ENCODE data around the gene TMCO4.
"Not testable (repeated sequence)": the region's sequence is repeated elsewhere in the genome, so short reads cannot be mapped to it uniquely, and the experiment has no call there.

TMCO4 gene

DNA sequence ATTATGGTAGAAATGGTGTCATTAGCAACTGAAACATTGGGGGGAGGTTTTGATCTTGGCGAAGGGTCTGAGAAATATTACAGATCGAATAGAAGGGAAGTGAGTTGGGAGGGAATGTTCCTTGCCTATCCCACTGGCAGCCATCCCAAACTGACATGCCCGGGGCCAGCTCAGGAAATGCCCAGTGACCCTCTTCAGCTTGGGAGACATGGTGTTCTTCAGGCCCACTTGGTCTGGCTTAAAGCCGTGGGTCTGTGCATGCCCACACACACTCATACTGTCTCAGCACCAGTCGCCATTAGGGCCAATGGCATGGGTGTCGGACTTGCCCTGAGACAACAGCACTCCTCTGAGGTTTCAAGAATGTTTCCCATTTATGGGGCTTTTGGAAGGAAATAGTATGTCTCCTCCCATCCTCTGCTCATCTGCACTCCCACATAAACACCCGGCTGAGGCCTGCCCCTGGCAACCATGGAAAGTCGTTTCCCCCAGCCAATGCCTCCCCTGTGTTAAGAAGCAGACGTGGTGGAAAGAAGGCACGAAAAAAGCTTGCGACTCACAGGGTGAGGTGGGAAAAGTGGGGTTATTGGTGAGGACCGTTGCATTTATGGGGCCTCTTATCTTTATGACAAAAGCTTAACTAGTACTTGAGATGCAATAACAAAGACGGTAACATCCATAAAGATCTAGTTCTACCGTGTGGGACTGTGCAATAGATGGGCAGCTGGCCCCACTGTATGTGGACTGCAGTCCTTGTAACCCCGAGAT is 13.3 kb upstream of the TMCO4 start:
- DNase-seq, result no peak

GRCh38 chr1:19811206-19811851 is 11.6 kb upstream of the TMCO4 start:
- DNase-seq, result peak; percentile 74

DNA sequence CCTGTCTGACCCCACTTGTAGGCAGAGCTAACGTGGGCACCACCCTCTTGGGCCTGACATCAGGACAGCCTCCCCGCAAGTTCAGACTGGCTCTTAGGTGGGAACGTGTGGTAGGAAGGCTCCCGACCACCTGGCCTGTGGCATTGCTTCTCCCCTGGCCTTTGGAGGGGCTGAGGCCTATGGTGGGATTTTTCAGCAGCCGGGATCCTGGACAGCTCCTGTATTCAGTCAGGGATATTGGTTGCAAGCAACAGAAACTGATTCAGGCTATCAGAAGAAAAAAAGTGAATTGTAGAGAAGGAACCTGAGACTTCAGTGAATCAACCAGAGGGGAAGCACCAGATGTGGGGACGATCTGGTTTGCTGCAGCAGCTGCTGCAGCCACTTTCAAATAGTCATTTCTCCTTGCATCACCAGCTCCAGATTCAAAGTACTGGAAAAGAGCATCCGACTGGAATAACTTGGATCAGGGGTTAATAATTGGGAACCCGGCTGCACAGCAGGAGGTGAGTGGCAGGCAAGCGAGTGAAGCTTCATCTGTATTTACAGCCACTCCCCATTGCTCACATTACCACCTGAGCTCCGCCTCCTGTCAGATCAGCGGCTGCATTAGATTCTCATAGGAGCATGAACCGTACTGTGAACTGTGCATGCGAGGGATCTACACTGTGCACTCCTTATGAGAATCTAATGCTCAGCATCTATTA is 9.5 kb upstream of the TMCO4 start:
- DNase-seq, result no peak

- no peak for DNase-seq
Measured at GRCh38 chr1:19808351-19808750, 8.6 kb upstream of the TMCO4 start.

DNA sequence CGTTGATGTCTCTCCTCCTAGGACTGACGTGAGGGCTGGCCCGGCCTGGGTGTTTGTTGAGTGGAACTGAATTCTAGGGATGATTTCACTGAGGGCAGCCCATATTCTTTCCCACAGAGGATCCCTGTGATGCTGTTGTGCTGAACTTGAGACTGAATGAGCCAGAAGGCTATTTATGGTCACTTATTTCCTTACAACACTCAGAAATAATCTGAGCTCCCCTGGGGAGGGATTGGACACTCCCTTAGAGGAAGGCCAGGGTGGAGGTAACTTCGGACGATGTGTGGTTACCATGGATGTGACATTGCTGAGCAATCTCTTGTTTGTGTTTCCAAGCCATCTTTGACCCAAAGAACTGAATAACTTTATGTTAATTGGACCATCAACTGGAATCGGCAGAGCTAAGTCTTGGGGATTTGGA is 5.1 kb upstream of the TMCO4 start:
- no peak for DNase-seq

- no peak for DNase-seq
Measured at GRCh38 chr1:19802269-19802668, 2.6 kb upstream of the TMCO4 start.

- DNase-seq, result peak; percentile 69
Measured at GRCh38 chr1:19800076-19800804, 524 bp upstream of the TMCO4 start.

DNA sequence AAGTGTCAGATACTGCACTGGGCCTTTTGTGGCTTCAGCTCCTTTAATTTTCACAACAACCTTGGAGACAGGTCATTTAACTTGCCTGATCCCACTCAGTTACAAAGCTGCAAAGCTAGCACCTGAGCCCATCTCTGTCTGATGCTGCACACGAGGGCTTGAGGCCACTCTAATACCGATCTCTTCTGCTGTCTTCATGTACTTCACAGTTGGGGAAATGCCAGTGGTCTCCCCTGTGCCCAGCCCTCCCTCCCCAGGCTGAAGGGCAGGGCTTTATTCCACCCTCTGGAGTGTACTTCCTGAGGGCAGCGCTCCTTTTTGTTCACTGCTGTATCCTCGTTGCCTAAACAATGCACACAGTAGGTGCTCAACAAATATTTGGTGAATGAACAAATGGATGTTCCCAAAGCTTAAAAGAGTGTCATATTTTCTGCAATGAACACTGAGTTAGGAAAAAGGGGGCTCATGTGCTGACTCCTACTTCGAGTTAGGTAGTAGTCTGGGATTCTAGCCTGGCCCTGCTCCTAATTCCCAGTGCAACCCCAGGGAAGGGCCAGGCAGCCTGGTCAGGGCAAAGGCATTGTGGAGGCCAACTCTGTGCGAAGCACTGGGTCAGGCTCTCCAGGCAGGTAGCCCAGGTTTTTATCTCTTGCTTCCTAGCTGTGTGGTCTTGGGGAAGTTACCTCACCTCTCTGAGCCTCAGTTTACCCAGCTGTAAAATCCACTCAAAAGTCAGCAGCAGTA is 1.1 kb downstream of the TMCO4 start:
- DNase-seq, result no peak

GRCh38 chr1:19797827-19798226 is 1.9 kb downstream of the TMCO4 start:
- DNase-seq, result no peak

GRCh38 chr1:19794583-19794982 is 5.1 kb downstream of the TMCO4 start:
- DNase-seq, result no peak

GRCh38 chr1:19793360-19794046 is 6.2 kb downstream of the TMCO4 start:
- DNase-seq, result no peak

- DNase-seq, result no peak
Measured at GRCh38 chr1:19792237-19793002, 7.3 kb downstream of the TMCO4 start.

DNA sequence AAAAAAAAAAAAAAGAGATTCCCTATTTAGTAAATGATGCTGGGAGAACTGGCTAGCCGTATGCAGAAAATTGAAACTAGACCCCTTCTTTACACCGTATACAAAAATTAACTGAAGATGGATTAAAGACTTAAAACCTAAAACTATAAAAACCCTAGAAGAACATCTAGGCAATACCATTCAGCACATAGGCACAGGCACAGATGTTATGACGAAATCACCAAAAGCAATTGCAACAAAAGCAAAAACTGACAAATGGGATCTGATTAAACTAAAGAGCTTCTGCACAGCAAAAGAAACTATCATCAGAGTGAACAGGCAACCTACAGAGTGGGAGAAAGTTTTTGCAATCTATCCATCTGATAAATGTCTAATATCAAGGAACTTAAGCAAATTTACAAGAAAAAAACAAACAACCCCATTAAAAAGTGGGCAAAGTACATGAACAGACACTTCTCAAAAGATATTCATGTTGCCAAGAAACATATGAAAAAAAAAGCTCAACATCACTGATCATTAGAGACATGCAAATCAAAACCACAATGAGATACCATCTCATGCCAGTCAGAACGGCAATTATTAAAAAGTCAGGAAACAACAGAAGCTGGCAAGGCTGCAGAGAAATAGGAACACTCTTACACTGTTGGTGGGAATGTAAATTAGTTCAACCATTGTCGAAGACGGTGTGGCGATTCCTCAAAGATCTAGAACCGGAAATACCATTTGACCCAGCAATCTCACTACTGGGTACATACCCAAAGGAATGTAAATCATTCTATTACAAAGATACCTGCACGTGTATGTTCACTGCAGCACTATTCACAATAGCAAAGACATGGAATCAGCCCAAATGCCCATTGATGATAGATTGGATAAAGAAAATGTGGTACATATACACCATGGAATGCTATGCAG is 9.4 kb downstream of the TMCO4 start:
- not testable (repeated sequence) for DNase-seq

- DNase-seq, result no peak
Measured at GRCh38 chr1:19786988-19787423, 12.7 kb downstream of the TMCO4 start.

DNA sequence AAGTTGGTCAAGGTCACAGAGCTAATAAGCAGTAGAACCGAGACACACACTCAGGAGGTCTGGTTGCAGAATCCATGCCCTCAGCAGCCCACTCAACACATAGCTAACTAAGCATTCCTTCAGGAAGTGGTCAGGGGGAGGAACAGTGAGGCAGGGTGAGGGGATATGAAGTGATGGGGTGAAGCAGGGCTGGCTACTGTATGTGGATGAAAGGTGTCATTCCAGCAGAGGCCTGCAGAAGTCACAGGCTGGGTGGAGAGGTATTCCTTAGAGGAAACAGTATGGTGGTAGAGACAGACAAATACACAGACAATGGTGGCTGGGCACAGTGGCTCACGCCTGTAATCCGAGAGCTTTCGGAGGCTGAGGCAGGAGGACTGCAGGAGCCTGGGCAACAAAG is 14.1 kb downstream of the TMCO4 start:
- DNase-seq, result no peak

- no peak for DNase-seq
Measured at GRCh38 chr1:19780267-19780877, 19.3 kb downstream of the TMCO4 start.

DNA sequence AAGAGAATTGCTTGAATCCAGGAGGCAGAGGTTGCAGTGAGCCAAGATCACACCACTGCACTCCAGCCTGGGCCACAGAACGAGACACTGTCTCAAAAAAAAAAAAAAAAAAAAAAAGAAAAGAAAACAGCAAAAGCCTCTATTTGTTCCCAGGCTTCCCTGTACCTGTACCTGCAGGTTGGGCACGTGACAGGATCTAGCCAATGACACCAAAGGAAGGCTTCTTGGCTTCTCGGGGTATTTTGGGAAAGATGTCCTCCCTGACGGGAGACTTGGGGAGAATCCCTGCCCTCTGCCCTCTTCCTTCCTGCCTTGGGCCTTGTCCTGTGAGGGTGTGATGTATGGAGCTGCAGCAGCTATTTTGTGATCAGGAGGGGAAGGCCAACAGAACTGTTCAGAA is 22.8 kb downstream of the TMCO4 start:
- DNase-seq, result no peak

DNA sequence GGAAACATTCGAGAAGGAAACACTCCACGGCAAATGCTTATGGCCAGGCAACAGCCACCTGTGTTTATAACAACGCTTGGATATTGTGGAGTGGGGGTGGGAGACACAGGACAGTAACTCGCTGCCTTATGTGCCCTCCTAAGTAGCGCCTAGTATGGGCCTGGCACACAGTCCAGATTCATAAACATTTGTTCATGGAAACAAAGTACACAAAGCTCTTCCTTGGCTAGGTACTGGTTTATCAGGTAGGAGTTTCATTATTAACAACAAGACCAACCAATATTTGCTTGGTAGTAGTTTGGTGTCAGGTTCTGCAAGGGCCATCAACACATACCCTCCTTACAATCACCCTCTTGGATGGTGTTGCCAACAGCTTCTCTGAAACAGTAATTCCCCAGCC is 23.4 kb downstream of the TMCO4 start:
- no peak for DNase-seq

- DNase-seq, result no peak
Measured at GRCh38 chr1:19775831-19776230, 23.9 kb downstream of the TMCO4 start.

- DNase-seq, result no peak
Measured at GRCh38 chr1:19775317-19775716, 24.4 kb downstream of the TMCO4 start.
